Neutrophil (primary cell): Measurements from ENCODE around the gene MOB3A.

Experiments
- H3K27ac ChIP-seq: fragments of 200-600 bp; sonication (generic); 2 replicates; pipeline ENCODE4 v1.5.1; 2016; ENCODE audit warnings: mild to moderate bottlenecking, moderate library complexity
- H3K27me3 ChIP-seq: fragments of 200-600 bp; sonication (generic); 2 replicates; pipeline ENCODE4 v1.6.0; 2016; ENCODE audit warnings: mild to moderate bottlenecking
- H3K36me3 ChIP-seq: fragments of 200-600 bp; sonication (generic); 2 replicates; pipeline ENCODE4 v1.5.1; 2017
- H3K4me1 ChIP-seq, 2 experiments: fragments of 200-600 bp in 1 of 2; sonication (generic) in 1 of 2; 1 replicate in 1 of 2; 2 replicates in 1 of 2; pipeline versions ENCODE4 v1.5.1 to v1.6.1; 2013 to 2016; ENCODE audit warnings: low read depth in 1 of 2, low read length in 1 of 2, mild to moderate bottlenecking in 1 of 2, moderate library complexity in 1 of 2; ENCODE audit not compliant: control insufficient read depth in 1 of 2, insufficient read depth in 1 of 2
- H3K4me3 ChIP-seq, 2 experiments: fragments of 200-600 bp in 1 of 2; sonication (generic) in 1 of 2; 1 replicate in 1 of 2; 2 replicates in 1 of 2; pipeline ENCODE4 v1.5.1; 2013 to 2016; ENCODE audit warnings: low read depth in 1 of 2, low read length in 1 of 2, mild to moderate bottlenecking in 1 of 2, moderate library complexity in 1 of 2
- H3K9me3 ChIP-seq: fragments of 200-600 bp; sonication (generic); 2 replicates; pipeline ENCODE4 v1.5.1; 2016
- TF ChIP-seq, protein P1 (sequence below): fragments of 200-600 bp; sonication (generic); IDR thresholded peaks from 2 replicates; pipeline ENCODE4 v1.5.1; 2016; ENCODE audit warnings: antibody characterized with exemption

MOB3A gene

DNA sequence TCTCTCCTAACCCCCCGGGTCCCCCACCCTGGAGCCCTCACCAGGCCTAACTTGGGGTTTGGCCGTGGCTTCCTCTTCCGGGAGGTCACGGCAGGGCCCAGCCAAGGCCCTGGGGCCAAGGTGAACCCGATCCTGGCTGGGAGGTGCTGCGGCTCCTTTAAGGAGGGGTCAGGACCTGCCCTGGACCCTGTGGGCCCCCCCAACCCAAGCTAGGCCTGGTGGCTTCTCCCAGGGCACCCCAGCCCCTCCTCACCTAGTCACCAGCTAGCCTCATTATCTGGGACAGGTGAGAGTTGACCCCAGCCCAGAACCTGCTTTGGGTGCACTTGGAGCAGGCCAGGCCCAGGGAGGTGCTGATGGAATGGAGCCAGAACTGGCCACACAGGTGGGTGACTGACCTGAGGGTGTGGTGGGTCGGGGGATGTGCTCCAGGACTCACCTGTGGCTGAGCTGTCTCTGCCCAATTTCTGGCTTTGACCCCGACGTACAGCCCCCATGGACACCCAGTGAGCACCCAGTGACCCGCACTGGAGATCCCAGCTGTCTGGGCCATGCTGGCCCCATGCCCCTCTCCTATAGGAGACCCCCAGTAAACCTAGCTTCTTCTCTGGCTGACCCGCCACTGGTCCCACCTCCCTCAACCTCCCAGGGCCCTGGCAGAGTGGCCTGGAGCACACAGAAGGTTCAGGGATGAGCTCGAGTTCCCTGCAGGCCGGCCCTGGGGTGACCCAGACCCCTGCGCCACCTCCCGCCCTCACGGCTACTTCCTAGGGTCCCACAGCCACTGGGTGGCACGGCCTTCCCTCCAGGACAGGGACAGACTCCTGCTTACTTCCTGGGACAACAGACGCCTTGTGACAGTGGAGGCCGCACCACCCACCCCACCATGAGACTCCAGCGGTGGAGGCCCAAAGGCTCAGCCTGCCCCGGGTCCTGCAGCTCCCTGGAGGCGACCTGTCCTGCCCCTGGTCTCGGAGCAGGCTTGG lies 38.3 kb downstream of the MOB3A start:
- Histone ChIP-seq H3K4me1 (peaks cover 53 to 57% of the 10 kb centered on the region in 2 experiments), H3K27me3 (no peaks in the 10 kb centered on the region), H3K36me3 (no peaks in the 10 kb centered on the region), H3K27ac (peak overlapping the region; percentile 98), H3K4me3 (peak overlapping the region in 1 of 2 experiments; percentile 24), H3K9me3 (no peaks in the 10 kb centered on the region)
- TF ChIP-seq, protein P1, sequence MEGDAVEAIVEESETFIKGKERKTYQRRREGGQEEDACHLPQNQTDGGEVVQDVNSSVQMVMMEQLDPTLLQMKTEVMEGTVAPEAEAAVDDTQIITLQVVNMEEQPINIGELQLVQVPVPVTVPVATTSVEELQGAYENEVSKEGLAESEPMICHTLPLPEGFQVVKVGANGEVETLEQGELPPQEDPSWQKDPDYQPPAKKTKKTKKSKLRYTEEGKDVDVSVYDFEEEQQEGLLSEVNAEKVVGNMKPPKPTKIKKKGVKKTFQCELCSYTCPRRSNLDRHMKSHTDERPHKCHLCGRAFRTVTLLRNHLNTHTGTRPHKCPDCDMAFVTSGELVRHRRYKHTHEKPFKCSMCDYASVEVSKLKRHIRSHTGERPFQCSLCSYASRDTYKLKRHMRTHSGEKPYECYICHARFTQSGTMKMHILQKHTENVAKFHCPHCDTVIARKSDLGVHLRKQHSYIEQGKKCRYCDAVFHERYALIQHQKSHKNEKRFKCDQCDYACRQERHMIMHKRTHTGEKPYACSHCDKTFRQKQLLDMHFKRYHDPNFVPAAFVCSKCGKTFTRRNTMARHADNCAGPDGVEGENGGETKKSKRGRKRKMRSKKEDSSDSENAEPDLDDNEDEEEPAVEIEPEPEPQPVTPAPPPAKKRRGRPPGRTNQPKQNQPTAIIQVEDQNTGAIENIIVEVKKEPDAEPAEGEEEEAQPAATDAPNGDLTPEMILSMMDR = no peak

- Histone ChIP-seq H3K27me3 (no peaks in the 10 kb centered on the region), H3K4me1 (peaks cover 49 to 54% of the 10 kb centered on the region in 2 experiments), H3K36me3 (no peaks in the 10 kb centered on the region), H3K9me3 (no peaks in the 10 kb centered on the region), H3K4me3 (peak overlapping the region in 1 of 2 experiments; percentile 24), H3K27ac (peak overlapping the region; percentile 98)
- TF ChIP-seq, protein P1 = no peak
Observed at GRCh38 chr19:2056837-2057192, 39.3 kb downstream of the MOB3A start.

DNA sequence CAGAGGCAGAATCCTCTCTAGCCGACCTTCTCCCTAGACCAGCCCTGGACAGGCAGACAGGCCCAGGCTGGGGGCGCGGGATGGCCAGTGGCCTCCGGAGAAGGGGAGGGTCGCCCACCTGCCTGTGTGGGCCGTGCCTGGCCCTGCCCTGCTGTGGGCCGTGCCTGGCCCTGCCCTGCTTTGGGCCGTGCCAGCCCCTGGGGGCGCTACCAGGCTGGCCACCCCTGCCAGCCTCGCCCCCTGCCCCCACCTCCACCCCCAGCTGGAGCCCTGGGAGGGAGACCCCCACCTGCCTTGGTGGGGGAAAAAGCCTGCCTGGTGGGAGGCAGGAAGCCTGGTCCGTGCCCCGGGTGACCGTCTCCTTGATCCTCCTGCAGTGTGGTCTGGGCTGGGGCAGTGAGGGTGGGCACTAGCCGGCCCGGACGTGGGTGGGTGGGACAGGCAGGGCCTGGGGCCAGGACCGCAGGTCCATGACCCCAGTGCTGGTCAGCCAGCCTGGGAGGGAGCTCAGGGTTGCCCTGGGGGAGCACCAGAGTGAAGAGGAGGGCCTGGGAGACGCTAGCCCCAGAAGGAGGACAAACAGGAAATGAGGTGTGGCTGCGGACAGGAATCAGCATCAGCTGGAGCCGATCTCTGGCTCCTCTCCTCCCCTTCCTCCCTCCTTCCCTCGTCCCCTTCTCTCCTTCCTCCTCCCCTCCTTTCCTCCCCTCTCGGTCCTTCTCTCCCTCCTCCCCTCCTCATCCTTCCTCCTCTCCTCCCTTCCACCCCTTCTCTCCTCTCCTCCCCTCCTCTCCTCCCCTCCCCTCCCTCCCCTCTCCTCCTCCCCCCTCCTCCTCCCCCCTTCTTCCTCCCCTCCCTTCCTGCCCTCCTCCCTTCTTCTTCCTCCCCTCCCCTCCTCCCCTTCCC lies 39.9 kb downstream of the MOB3A start:
- Histone ChIP-seq H3K27me3 (no peaks in the 10 kb centered on the region), H3K36me3 (no peaks in the 10 kb centered on the region), H3K4me3 (peak overlapping the region; percentile 41 to 64), H3K27ac (peak overlapping the region; percentile 98), H3K4me1 (peaks cover 52 to 59% of the 10 kb centered on the region in 2 experiments), H3K9me3 (no peaks in the 10 kb centered on the region)
- TF ChIP-seq, protein P1 = no peak

DNA sequence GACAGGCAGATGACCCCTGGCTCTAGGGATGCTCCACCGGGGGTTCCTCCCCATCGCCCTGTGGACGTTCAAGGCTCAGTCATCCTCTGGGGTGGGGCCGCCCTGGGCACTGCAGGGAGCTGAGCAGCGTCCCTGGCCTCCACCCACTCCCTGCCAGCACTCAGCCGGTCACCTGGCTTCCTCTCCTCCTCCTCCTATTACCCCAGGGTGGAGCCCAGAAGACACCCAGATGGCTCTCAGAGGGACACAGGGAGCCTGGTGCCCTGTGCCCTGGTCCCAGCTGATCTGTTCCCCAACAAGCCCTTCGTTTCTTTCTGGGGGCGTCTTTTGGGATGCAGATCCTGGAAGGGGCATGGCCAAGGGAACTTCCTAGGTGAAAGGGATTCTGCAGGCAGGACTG lies 41.4 kb downstream of the MOB3A start:
- H3K9me3 ChIP-seq = no peaks in the 10 kb centered on the region
- H3K27ac ChIP-seq = peak overlapping the region; percentile 51
- peaks cover 40 to 47% of the 10 kb centered on the region in 2 experiments for H3K4me1 ChIP-seq
- no peaks in the 10 kb centered on the region for H3K27me3 ChIP-seq
- TF ChIP-seq, protein P1 = no peak
- peaks cover under 1% of the 10 kb centered on the region for H3K36me3 ChIP-seq
- no peak overlapping the region for H3K4me3 ChIP-seq

- Histone ChIP-seq H3K27me3 (no peaks in the 10 kb centered on the region), H3K4me3 (no peak overlapping the region), H3K4me1 (peaks cover 45 to 52% of the 10 kb centered on the region in 2 experiments), H3K27ac (no peak overlapping the region), H3K36me3 (peaks cover 10% of the 10 kb centered on the region), H3K9me3 (no peaks in the 10 kb centered on the region)
- TF ChIP-seq, protein P1 = no peak
Observed at GRCh38 chr19:2053601-2054389, 42.3 kb downstream of the MOB3A start.
